Measurements from ENCODE around the gene PTEN. TPM values are rescaled to one million over a fixed set of nuclear protein-coding genes. Genes with fewer than 3 reads are reported as not detected.
A peak's percentile ranks its signal among the peaks of the same experiment; 100 is the strongest.
"Not testable (repeated sequence)": the region's sequence is repeated elsewhere in the genome, so short reads cannot be mapped to it uniquely, and the experiment has no call there.

Gene PTEN
- total RNA-seq, 1 experiment from 2014 or later: 24.5 TPM

DNA sequence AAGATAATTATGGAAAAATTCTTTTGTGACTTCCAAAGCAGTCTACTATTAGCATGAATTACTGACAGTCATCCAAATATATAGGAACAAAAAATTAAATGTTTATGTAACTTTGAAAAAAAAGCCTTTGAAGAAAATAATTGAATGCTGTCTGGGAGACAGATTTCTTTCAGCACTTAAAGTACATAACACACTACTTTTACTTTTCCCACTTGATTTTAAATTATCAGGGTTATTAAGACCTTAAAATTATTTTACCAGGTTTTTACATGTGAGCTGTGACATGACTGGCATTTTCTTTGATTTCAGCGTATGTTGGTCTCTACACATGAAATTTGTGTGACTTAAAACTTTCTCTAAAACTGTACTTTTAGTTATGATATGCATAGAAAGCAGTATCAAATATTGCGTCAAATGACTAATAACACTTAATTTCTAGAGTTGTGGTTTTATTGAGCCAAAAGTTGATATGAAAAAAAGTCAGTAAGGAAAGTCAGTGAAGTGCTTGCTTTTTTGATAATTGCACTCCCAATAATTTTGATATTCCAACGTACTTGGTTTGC is 3.1 kb downstream of the PTEN start:
- in situ Hi-C loops (cut with HindIII; ENCODE audit: low sequenced_read_pairs): no loop called here
- DNase-seq (ENCODE audit: low spot score): no peak

- in situ Hi-C loops (cut with HindIII; ENCODE audit: low sequenced_read_pairs): no loop called here
- no peak for DNase-seq (ENCODE audit: low spot score)
These were observed 4.0 kb downstream of the PTEN start for GRCh38 chr10:87867453-87867852.

- no peak for DNase-seq (ENCODE audit: low spot score)
- in situ Hi-C loops (cut with HindIII; ENCODE audit: low sequenced_read_pairs): no loop called here
These were observed 4.9 kb downstream of the PTEN start for GRCh38 chr10:87868277-87868676.

GRCh38 chr10:87869139-87869538 is 5.7 kb downstream of the PTEN start:
- in situ Hi-C loops (cut with HindIII; ENCODE audit: low sequenced_read_pairs); DNase-seq (ENCODE audit: low spot score): not testable (repeated sequence)

- in situ Hi-C loops (cut with HindIII; ENCODE audit: low sequenced_read_pairs): no loop called here
- DNase-seq (ENCODE audit: low spot score): no peak
These were observed 6.5 kb downstream of the PTEN start for GRCh38 chr10:87869773-87870551.

GRCh38 chr10:87872828-87873227 is 9.4 kb downstream of the PTEN start:
- DNase-seq (ENCODE audit: low spot score): no peak
- in situ Hi-C loops (cut with HindIII; ENCODE audit: low sequenced_read_pairs): no loop called here

- in situ Hi-C loops (cut with HindIII; ENCODE audit: low sequenced_read_pairs): no loop called here
These were observed 10.2 kb downstream of the PTEN start for GRCh38 chr10:87873656-87874055.

DNA sequence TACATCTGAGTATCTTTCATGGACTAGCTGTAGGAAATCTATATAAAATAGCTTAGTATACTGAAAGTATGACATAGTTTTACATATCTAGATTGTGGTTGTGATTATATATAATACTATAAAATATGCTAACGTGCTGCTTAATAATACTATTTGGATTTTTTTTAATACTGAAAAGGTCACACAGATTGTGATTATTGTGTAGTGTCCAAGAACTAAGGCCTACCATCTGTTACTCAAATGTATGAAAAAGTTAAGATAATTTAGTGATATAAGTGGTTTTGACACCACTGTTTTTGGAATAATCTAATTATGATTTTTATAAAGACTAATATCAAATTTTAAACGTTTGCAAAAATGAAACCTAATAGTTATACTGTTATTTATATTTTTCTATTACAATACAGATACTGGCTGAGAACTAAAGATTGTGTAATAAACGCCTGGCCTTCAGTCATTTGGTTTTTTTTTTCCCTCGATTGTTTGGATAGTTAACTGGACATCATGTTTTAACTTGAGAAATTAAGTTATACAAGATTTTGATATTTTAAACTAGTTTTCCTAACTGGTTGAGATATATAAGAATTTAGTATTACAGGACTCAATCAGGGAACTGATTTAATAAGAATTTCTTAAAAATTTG is 12.6 kb downstream of the PTEN start:
- in situ Hi-C loops (cut with HindIII; ENCODE audit: low sequenced_read_pairs): no loop called here
- peak; percentile 66 for DNase-seq (ENCODE audit: low spot score)

More at GRCh38 chr10:87873656-87874055, 10.2 kb downstream of the PTEN start:
- no peak for DNase-seq (ENCODE audit: low spot score)

GRCh38 chr10:87878664-87879459 is 15.4 kb downstream of the PTEN start:
- DNase-seq (ENCODE audit: low spot score): no peak
- in situ Hi-C loops (cut with HindIII; ENCODE audit: low sequenced_read_pairs): no loop called here

DNA sequence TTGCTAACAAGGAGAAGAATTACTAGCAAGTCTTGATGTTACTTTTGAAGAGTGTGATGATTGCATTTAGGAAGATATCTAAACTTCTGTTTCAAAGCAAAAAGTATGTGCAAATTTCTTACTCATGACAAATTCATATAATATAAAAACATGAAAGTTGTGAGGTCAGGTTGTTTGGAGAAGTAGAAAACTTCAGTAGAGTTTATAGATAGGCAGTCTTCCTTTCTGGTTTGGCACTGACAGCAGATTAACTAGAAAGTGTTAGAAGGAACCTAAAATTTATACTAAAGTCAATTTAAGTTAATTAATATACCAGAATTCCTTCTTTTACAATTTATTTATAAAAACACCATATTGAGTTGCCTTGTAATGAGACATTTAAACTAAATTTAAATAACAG is 16.9 kb downstream of the PTEN start:
- no peak for DNase-seq (ENCODE audit: low spot score)

GRCh38 chr10:87881373-87882059 is 18.1 kb downstream of the PTEN start:
- in situ Hi-C loops (cut with HindIII; ENCODE audit: low sequenced_read_pairs); DNase-seq (ENCODE audit: low spot score): not testable (repeated sequence)

More for the DNA sequence above, 16.9 kb downstream of the PTEN start:
- in situ Hi-C loops (cut with HindIII; ENCODE audit: low sequenced_read_pairs): no loop called here

DNA sequence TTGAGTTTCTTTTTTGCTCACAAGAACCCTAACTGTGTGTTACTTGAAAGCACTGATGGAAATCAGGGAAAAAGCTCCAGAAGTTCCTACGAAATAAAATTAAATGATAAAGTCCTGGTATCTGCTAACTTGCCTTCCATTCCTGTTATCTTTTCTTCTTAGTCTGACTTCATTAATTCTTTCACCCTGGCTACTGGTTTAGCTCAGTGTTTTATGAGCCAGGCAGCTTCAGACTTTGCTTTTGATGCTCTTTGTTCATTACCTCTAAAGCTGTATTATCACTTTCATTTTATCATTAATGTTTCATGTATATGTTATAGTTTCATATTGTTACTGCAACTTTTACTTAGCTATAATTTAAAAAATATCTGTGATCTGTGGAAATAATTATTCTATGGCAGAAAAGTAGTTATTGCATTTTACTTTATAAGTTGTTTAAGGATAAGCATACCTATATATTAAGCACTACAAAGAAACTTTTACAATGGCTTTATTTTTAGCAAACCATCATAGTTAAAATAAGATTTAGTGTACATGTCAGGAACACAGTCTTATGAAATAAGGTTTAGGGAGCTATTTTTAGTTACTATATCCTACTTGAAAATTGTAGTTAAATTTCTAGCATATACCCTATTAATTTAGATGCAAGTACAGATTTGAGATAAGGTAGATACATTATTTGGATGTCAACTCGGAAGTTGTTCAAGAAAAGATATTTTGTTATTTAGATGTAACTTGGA is 19.3 kb downstream of the PTEN start:
- DNase-seq (ENCODE audit: low spot score): no peak
- in situ Hi-C loops (cut with HindIII; ENCODE audit: low sequenced_read_pairs): no loop called here

DNA sequence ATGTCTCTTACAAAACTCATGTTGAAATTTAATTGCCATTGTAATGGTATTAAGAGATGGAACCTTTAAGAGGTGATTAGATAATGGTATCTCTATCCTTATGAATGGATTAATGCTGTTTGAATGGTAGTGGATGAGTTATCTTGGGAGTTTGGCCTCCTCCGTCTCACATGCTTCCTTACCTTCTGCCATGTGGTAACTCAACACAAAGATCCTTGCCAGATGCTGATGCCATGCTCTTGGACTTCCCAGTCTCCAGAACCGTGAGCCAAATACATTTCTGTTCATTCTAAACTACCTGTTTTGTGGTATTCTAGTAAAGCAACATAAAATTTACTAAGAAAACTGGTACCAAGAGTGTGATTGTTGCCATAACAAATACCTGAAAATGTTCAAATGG is 23.2 kb downstream of the PTEN start:
- in situ Hi-C loops (cut with HindIII; ENCODE audit: low sequenced_read_pairs): no loop called here

GRCh38 chr10:87887146-87887545 is 23.7 kb downstream of the PTEN start:
- DNase-seq (ENCODE audit: low spot score): no peak
- in situ Hi-C loops (cut with HindIII; ENCODE audit: low sequenced_read_pairs): no loop called here

More for the DNA sequence above, 23.2 kb downstream of the PTEN start:
- DNase-seq (ENCODE audit: low spot score): no peak

DNA sequence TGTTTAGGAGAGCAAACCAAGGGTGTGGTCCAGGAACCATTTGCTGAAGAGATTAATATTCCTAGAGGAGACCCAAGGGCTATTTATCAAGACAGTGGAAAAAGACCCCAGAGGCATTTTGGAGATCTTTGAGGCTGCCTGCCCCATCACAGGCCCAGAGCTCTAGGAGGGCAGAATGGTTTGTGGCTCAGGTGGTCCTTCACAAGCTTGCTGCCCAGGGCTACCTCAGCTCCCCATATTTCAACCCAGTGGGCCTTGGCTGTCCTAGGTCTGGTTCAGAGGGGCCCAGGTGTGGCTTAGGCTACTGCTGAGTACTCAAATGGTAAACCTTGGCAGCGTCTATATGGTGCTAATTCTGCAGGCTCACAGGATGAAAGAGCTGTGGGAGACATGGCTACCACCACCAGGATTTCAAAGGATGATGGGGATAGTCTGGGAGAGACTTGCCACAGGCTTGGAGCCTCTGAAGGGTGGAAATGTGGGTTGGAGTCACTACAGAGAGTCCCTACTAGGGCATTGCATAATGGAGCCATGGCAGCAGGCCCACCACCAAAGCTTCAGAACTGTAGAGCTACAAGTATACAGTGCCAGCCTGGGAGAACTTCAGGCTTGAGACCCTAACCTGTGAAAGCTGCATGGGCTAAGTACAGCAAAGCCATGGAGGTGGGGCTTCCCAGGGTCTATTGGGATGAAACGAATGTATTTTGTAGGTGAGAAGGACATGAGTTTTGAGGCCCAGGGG is 24.3 kb downstream of the PTEN start:
- in situ Hi-C loops (cut with HindIII; ENCODE audit: low sequenced_read_pairs): no loop called here
- no peak for DNase-seq (ENCODE audit: low spot score)

DNA sequence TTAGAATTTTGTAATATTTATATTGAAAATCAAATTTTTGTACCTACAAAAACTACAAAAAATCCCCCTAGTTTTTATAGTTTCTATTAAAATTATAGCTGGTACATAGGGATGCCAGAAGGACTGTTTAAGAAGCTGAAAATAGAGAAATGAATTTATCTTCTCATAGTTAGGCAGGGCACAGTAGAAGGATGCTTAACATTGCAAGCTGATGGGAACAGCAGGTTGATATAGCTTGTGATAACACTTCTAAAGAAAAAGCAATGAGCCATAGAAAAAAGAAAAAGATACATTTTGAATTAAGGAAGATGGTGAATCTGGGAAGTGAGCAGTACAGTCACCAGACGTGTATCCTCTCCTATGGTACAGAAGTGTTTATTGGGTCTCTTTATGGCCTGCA is 32.0 kb downstream of the PTEN start:
- no peak for DNase-seq (ENCODE audit: low spot score)
- in situ Hi-C loops (cut with HindIII; ENCODE audit: low sequenced_read_pairs): no loop called here

DNA sequence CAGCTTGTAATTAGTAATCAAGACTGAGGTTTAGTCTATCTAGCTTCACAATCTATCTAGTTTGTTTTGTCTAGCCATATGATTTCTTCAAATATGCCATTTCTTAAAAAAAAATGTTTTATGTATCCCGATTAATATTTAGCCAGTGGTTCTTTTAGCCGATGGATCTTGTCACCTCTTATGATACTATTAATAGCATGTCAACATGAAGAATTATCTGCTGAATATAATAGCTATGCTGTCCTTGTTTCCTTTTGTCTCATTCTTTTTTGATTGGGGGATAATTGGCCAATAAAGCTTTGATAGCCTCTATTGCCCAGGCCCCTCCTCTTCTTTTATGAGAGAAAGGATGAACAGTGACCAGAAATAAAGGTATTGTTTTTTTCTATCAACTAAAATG is 32.8 kb downstream of the PTEN start:
- in situ Hi-C loops (cut with HindIII; ENCODE audit: low sequenced_read_pairs): no loop called here

DNA sequence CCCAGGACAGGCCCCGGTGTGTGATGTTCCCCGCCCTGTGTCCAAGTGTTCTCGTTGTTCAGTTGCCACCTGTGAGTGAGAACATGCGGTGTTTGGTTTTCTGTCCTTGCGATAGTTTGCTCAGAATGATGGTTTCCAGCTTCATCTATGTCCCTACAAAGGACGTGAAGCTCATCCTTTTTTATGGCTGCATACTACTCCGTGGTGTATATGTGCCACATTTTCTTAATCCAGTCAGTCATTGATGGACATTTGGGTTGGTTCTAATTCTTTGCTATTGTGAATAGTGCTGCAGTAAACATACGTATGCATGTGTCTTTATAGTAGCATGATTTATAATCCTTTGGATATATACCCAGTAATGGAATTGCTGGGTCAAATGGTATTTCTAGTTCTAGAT is 34.5 kb downstream of the PTEN start:
- in situ Hi-C loops (cut with HindIII; ENCODE audit: low sequenced_read_pairs); DNase-seq (ENCODE audit: low spot score): not testable (repeated sequence)

More for the DNA sequence above, 32.8 kb downstream of the PTEN start:
- DNase-seq (ENCODE audit: low spot score): no peak

All from G401 (cell line).